Mononuclear cell (primary cell): Measurements from ENCODE around the gene WDR49. TPM values are rescaled to one million over a fixed set of nuclear protein-coding genes. Genes with fewer than 3 reads are reported as not detected.

Source experiments
- H3K27me3 ChIP-seq: 2 replicates; pipeline ENCODE4 v1.6.0; 2011; ENCODE audit warnings: low read length, control low read depth; ENCODE audit not compliant: insufficient read depth
- H3K4me1 ChIP-seq: 2 replicates; pipeline ENCODE4 v1.5.1; 2011; ENCODE audit warnings: mild to moderate bottlenecking, low read length, control low read depth; ENCODE audit not compliant: insufficient read depth
- H3K4me3 ChIP-seq: 2 replicates; pipeline ENCODE4 v1.5.1; 2011; ENCODE audit warnings: mild to moderate bottlenecking, low read length, moderate library complexity
- H3K9me3 ChIP-seq: 2 replicates; pipeline ENCODE4 v1.5.1; 2011; ENCODE audit warnings: low read depth, mild to moderate bottlenecking, control low read depth, low read length
- total RNA-seq: library from RNA; depleted of rRNA; stranded (reverse); fragments of >200 nt; gene quantifications from one replicate; pipeline ENCODE4 v1.2.3, GENCODE V29; 2012

Gene WDR49
- total RNA-seq, 1 donor, result 4.8 TPM

GRCh38 chr3:167487556-167487955 lies 166.2 kb downstream of the WDR49 start:
- no peaks in the 10 kb centered on the region for H3K27me3 ChIP-seq
- no peaks in the 10 kb centered on the region for H3K4me1 ChIP-seq
- no peaks in the 10 kb centered on the region for H3K9me3 ChIP-seq
- no peak overlapping the region for H3K4me3 ChIP-seq

GRCh38 chr3:167484551-167484950 lies 169.2 kb downstream of the WDR49 start:
- H3K9me3 ChIP-seq, result no peaks in the 10 kb centered on the region
- peaks cover 7% of the 10 kb centered on the region for H3K4me1 ChIP-seq
- no peak overlapping the region for H3K4me3 ChIP-seq
- H3K27me3 ChIP-seq, result no peaks in the 10 kb centered on the region

- Histone ChIP-seq H3K9me3 (no peaks in the 10 kb centered on the region), H3K4me3 (no peak overlapping the region)
Observed at GRCh38 chr3:167483708-167484475, 169.8 kb downstream of the WDR49 start.

GRCh38 chr3:167481164-167481563 lies 172.6 kb downstream of the WDR49 start:
- Histone ChIP-seq H3K4me1 (peaks cover 7% of the 10 kb centered on the region), H3K9me3 (no peaks in the 10 kb centered on the region), H3K27me3 (no peaks in the 10 kb centered on the region), H3K4me3 (no peak overlapping the region)

More at GRCh38 chr3:167483708-167484475, 169.8 kb downstream of the WDR49 start:
- no peaks in the 10 kb centered on the region for H3K27me3 ChIP-seq
- H3K4me1 ChIP-seq, result peaks cover 7% of the 10 kb centered on the region

GRCh38 chr3:167480748-167481147 lies 173.0 kb downstream of the WDR49 start:
- H3K4me1 ChIP-seq, result peaks cover 7% of the 10 kb centered on the region
- H3K27me3 ChIP-seq, result no peaks in the 10 kb centered on the region
- H3K9me3 ChIP-seq, result no peaks in the 10 kb centered on the region
- H3K4me3 ChIP-seq, result no peak overlapping the region

GRCh38 chr3:167473863-167474262 lies 179.9 kb downstream of the WDR49 start, which contains the start of gene SERPINI2:
Gene SERPINI2, minus strand, starts transcription at chr3:167474042. Its CDS starts 2,208 bp downstream, at chr3:167471834.
- Histone ChIP-seq H3K9me3 (no peaks in the 10 kb centered on the region), H3K27me3 (no peaks in the 10 kb centered on the region), H3K4me3 (no peak within 1 kb of the TSS), H3K4me1 (no peaks in the 10 kb centered on the region)

GRCh38 chr3:167469381-167469780 lies 184.4 kb downstream of the WDR49 start:
- Histone ChIP-seq H3K9me3 (no peaks in the 10 kb centered on the region), H3K4me1 (no peaks in the 10 kb centered on the region), H3K27me3 (no peaks in the 10 kb centered on the region), H3K4me3 (no peak overlapping the region)

- H3K27me3 ChIP-seq, result no peaks in the 10 kb centered on the region
- H3K4me1 ChIP-seq, result no peaks in the 10 kb centered on the region
- H3K9me3 ChIP-seq, result no peaks in the 10 kb centered on the region
- H3K4me3 ChIP-seq, result no peak overlapping the region
Observed at GRCh38 chr3:167467848-167468611, 185.7 kb downstream of the WDR49 start.

GRCh38 chr3:167466966-167467365 lies 186.8 kb downstream of the WDR49 start:
- Histone ChIP-seq H3K4me3 (no peak overlapping the region), H3K4me1 (no peaks in the 10 kb centered on the region), H3K9me3 (no peaks in the 10 kb centered on the region), H3K27me3 (no peaks in the 10 kb centered on the region)

GRCh38 chr3:167456157-167456799 lies 197.5 kb downstream of the WDR49 start:
- Histone ChIP-seq H3K4me1 (no peaks in the 10 kb centered on the region), H3K27me3 (no peaks in the 10 kb centered on the region), H3K9me3 (no peaks in the 10 kb centered on the region), H3K4me3 (no peak overlapping the region)

GRCh38 chr3:167453815-167454214 lies 199.9 kb downstream of the WDR49 start:
- Histone ChIP-seq H3K4me1 (no peaks in the 10 kb centered on the region), H3K4me3 (no peak overlapping the region), H3K9me3 (no peaks in the 10 kb centered on the region), H3K27me3 (no peaks in the 10 kb centered on the region)

GRCh38 chr3:167451282-167451681 lies 202.5 kb downstream of the WDR49 start:
- Histone ChIP-seq H3K9me3 (no peaks in the 10 kb centered on the region), H3K27me3 (no peaks in the 10 kb centered on the region), H3K4me3 (no peak overlapping the region), H3K4me1 (no peaks in the 10 kb centered on the region)

- Histone ChIP-seq H3K27me3 (no peaks in the 10 kb centered on the region), H3K9me3 (no peaks in the 10 kb centered on the region), H3K4me1 (no peaks in the 10 kb centered on the region), H3K4me3 (no peak overlapping the region)
Observed at GRCh38 chr3:167450675-167451074, 203.1 kb downstream of the WDR49 start.

GRCh38 chr3:167450195-167450594 lies 203.5 kb downstream of the WDR49 start:
- Histone ChIP-seq H3K4me1 (no peaks in the 10 kb centered on the region), H3K27me3 (no peaks in the 10 kb centered on the region), H3K9me3 (no peaks in the 10 kb centered on the region), H3K4me3 (no peak overlapping the region)

- Histone ChIP-seq H3K4me3 (no peak overlapping the region), H3K4me1 (no peaks in the 10 kb centered on the region), H3K9me3 (no peaks in the 10 kb centered on the region), H3K27me3 (no peaks in the 10 kb centered on the region)
Observed at GRCh38 chr3:167445491-167445890, 208.3 kb downstream of the WDR49 start.
